DMS53 (cell line): ENCODE results near the gene WDFY4.

Experiments
- DNase-seq: peaks from one replicate; lab custom pipeline; 2025; lab: John Stamatoyannopoulos, UW

WDFY4 gene

GRCh38 chr10:48913674-48914073, 229.0 kb downstream of the WDFY4 start:
- no peak for DNase-seq

- no peak for DNase-seq
These were observed 239.1 kb downstream of the WDFY4 start for GRCh38 chr10:48923748-48924147.

GRCh38 chr10:48924988-48925387, 240.3 kb downstream of the WDFY4 start:
- DNase-seq, result no peak

GRCh38 chr10:48926255-48926654, 241.6 kb downstream of the WDFY4 start:
- DNase-seq, result no peak

- DNase-seq, result no peak
These were observed 242.3 kb downstream of the WDFY4 start for GRCh38 chr10:48926764-48927540.

- DNase-seq, result no peak
These were observed 244.8 kb downstream of the WDFY4 start for GRCh38 chr10:48929413-48929990.

GRCh38 chr10:48931188-48931587, 246.5 kb downstream of the WDFY4 start:
- no peak for DNase-seq

- DNase-seq, result no peak
These were observed 248.4 kb downstream of the WDFY4 start for GRCh38 chr10:48932831-48933664.

- DNase-seq, result no peak
These were observed 250.2 kb downstream of the WDFY4 start for GRCh38 chr10:48934672-48935501.

- no peak for DNase-seq
These were observed 250.9 kb downstream of the WDFY4 start for GRCh38 chr10:48935577-48935976.

- DNase-seq, result no peak
These were observed 253.1 kb downstream of the WDFY4 start for GRCh38 chr10:48937796-48938195.

GRCh38 chr10:48938281-48938680, 253.6 kb downstream of the WDFY4 start:
- no peak for DNase-seq

GRCh38 chr10:48938990-48939536, 254.4 kb downstream of the WDFY4 start:
- no peak for DNase-seq

GRCh38 chr10:48939790-48940325, 255.2 kb downstream of the WDFY4 start, which contains the start of gene LRRC18:
Gene LRRC18, minus strand, starts transcription at chr10:48939840. Its CDS starts 25,685 bp downstream, at chr10:48914155.
- no peak for DNase-seq

GRCh38 chr10:48940372-48940771, 255.7 kb downstream of the WDFY4 start:
- DNase-seq, result no peak

- no peak for DNase-seq
These were observed 256.3 kb downstream of the WDFY4 start for GRCh38 chr10:48940958-48941357.

GRCh38 chr10:48941427-48942075, 256.9 kb downstream of the WDFY4 start:
- no peak for DNase-seq

- DNase-seq, result no peak
These were observed 258.4 kb downstream of the WDFY4 start for GRCh38 chr10:48943096-48943495.

GRCh38 chr10:48944171-48944570, 259.5 kb downstream of the WDFY4 start:
- no peak for DNase-seq

GRCh38 chr10:48945441-48946130, 260.9 kb downstream of the WDFY4 start:
- DNase-seq, result no peak
